ENCODE measurements around the gene ORC4.

Gene ORC4

GRCh38 chr2:147888680-147889079, 131.9 kb downstream of the ORC4 start:
- no peak for TF ChIP-seq CREB1 (IDR thresholded peaks at IDR 0.05; ENCODE audit: low read depth)
- no peak for TF ChIP-seq ZBTB7A (IDR thresholded peaks at IDR 0.05; ENCODE audit: low read depth)
- no peak for TF ChIP-seq EGR1 (IDR thresholded peaks at IDR 0.05)
- TF ChIP-seq, protein P1, sequence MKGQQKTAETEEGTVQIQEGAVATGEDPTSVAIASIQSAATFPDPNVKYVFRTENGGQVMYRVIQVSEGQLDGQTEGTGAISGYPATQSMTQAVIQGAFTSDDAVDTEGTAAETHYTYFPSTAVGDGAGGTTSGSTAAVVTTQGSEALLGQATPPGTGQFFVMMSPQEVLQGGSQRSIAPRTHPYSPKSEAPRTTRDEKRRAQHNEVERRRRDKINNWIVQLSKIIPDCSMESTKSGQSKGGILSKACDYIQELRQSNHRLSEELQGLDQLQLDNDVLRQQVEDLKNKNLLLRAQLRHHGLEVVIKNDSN (IDR thresholded peaks at IDR 0.05): no peak
- TF ChIP-seq TCF12 (IDR thresholded peaks at IDR 0.05; ENCODE audit: low read depth): no peak
- TF ChIP-seq TAF1 (IDR thresholded peaks at IDR 0.05; ENCODE audit: low read depth): no peak

- TF ChIP-seq, protein P1 (IDR thresholded peaks at IDR 0.05): no peak
- TF ChIP-seq YY1 (IDR thresholded peaks at IDR 0.05; ENCODE audit: low read depth) (no peak), CEBPB (IDR thresholded peaks at IDR 0.05) (no peak), CREB1 (IDR thresholded peaks at IDR 0.05; ENCODE audit: low read depth) (no peak), EGR1 (IDR thresholded peaks at IDR 0.05) (no peak), TCF12 (IDR thresholded peaks at IDR 0.05; ENCODE audit: low read depth) (no peak), ZBTB7A (IDR thresholded peaks at IDR 0.05; ENCODE audit: low read depth) (no peak), TAF1 (IDR thresholded peaks at IDR 0.05; ENCODE audit: low read depth) (no peak), NFIC (IDR thresholded peaks at IDR 0.05) (no peak), EP300 (IDR thresholded peaks at IDR 0.05; ENCODE audit: borderline replicate concordance) (no peak), FOXM1 (IDR thresholded peaks at IDR 0.05; ENCODE audit: borderline replicate concordance, low read depth) (no peak), RAD21 (IDR thresholded peaks at IDR 0.05; ENCODE audit: low read depth) (no peak), MAX (IDR thresholded peaks at IDR 0.05) (no peak), TEAD4 (IDR thresholded peaks at IDR 0.05) (no peak)
- TF ChIP-seq, protein P2, sequence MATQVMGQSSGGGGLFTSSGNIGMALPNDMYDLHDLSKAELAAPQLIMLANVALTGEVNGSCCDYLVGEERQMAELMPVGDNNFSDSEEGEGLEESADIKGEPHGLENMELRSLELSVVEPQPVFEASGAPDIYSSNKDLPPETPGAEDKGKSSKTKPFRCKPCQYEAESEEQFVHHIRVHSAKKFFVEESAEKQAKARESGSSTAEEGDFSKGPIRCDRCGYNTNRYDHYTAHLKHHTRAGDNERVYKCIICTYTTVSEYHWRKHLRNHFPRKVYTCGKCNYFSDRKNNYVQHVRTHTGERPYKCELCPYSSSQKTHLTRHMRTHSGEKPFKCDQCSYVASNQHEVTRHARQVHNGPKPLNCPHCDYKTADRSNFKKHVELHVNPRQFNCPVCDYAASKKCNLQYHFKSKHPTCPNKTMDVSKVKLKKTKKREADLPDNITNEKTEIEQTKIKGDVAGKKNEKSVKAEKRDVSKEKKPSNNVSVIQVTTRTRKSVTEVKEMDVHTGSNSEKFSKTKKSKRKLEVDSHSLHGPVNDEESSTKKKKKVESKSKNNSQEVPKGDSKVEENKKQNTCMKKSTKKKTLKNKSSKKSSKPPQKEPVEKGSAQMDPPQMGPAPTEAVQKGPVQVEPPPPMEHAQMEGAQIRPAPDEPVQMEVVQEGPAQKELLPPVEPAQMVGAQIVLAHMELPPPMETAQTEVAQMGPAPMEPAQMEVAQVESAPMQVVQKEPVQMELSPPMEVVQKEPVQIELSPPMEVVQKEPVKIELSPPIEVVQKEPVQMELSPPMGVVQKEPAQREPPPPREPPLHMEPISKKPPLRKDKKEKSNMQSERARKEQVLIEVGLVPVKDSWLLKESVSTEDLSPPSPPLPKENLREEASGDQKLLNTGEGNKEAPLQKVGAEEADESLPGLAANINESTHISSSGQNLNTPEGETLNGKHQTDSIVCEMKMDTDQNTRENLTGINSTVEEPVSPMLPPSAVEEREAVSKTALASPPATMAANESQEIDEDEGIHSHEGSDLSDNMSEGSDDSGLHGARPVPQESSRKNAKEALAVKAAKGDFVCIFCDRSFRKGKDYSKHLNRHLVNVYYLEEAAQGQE (IDR thresholded peaks at IDR 0.05; ENCODE audit: low read depth): no peak
Measured at GRCh38 chr2:147886136-147886535, 134.4 kb downstream of the ORC4 start.

- no peak for TF ChIP-seq FOXM1 (IDR thresholded peaks at IDR 0.05; ENCODE audit: borderline replicate concordance, low read depth)
- no peak for TF ChIP-seq TAF1 (IDR thresholded peaks at IDR 0.05; ENCODE audit: low read depth)
- TF ChIP-seq YY1 (IDR thresholded peaks at IDR 0.05; ENCODE audit: low read depth): no peak
- no peak for TF ChIP-seq EGR1 (IDR thresholded peaks at IDR 0.05)
- TF ChIP-seq, protein P1 (IDR thresholded peaks at IDR 0.05): no peak
- TF ChIP-seq TEAD4 (IDR thresholded peaks at IDR 0.05): no peak
- no peak for TF ChIP-seq MAX (IDR thresholded peaks at IDR 0.05)
Measured at GRCh38 chr2:147884830-147885229, 135.7 kb downstream of the ORC4 start.

DNA sequence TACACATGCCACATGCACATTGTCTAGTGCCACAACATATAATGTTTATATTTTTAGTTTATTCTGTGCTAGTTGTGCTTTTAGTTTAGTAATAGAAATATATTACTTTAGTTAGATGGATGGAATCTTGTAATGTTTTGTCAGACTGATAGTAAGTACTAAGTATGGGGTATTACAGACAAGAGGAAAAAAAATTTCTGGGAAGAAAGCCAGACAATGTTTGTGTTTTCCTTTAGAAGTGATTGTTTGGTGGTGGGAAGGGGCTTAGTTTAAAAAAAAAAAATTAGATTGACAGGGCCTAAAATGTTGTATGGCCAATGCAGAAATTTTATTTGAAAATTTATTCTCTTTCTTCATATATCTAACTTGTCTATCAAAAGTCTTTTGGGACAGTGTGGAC, 137.9 kb downstream of the ORC4 start:
- TF ChIP-seq CREB1 (IDR thresholded peaks at IDR 0.05; ENCODE audit: low read depth) (no peak), TEAD4 (IDR thresholded peaks at IDR 0.05) (no peak), ZBTB7A (IDR thresholded peaks at IDR 0.05; ENCODE audit: low read depth) (no peak), CEBPB (IDR thresholded peaks at IDR 0.05) (no peak), FOXM1 (IDR thresholded peaks at IDR 0.05; ENCODE audit: borderline replicate concordance, low read depth) (no peak), TAF1 (IDR thresholded peaks at IDR 0.05; ENCODE audit: low read depth) (no peak), MAX (IDR thresholded peaks at IDR 0.05) (no peak), YY1 (IDR thresholded peaks at IDR 0.05; ENCODE audit: low read depth) (no peak), RAD21 (IDR thresholded peaks at IDR 0.05; ENCODE audit: low read depth) (no peak), EGR1 (IDR thresholded peaks at IDR 0.05) (no peak), NFIC (IDR thresholded peaks at IDR 0.05) (no peak), TCF12 (IDR thresholded peaks at IDR 0.05; ENCODE audit: low read depth) (no peak), EP300 (IDR thresholded peaks at IDR 0.05; ENCODE audit: borderline replicate concordance) (no peak)
- TF ChIP-seq, protein P2 (IDR thresholded peaks at IDR 0.05; ENCODE audit: low read depth): no peak
